Epithelial cell of umbilical artery (primary cell): ENCODE measurements around the gene CHRNB1. TPM values are rescaled to one million over a fixed set of nuclear protein-coding genes. Genes with fewer than 3 reads are reported as not detected.

Source experiments
- total RNA-seq: library from RNA; depleted of rRNA; stranded (reverse); fragments of >200 nt; gene quantifications from 2 replicates; pipeline ENCODE4 v1.2.3, GENCODE V29; 2014

Gene CHRNB1, protein sequence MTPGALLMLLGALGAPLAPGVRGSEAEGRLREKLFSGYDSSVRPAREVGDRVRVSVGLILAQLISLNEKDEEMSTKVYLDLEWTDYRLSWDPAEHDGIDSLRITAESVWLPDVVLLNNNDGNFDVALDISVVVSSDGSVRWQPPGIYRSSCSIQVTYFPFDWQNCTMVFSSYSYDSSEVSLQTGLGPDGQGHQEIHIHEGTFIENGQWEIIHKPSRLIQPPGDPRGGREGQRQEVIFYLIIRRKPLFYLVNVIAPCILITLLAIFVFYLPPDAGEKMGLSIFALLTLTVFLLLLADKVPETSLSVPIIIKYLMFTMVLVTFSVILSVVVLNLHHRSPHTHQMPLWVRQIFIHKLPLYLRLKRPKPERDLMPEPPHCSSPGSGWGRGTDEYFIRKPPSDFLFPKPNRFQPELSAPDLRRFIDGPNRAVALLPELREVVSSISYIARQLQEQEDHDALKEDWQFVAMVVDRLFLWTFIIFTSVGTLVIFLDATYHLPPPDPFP
- total RNA-seq = 4.5 and 6.5 TPM in 2 replicates

GRCh38 chr17:7444682-7445618 is at the start of gene CHRNB1:
TSS of gene CHRNB1 (plus strand) at chr17:7445061. CDS start at chr17:7445128, 67 bp downstream.

DNA sequence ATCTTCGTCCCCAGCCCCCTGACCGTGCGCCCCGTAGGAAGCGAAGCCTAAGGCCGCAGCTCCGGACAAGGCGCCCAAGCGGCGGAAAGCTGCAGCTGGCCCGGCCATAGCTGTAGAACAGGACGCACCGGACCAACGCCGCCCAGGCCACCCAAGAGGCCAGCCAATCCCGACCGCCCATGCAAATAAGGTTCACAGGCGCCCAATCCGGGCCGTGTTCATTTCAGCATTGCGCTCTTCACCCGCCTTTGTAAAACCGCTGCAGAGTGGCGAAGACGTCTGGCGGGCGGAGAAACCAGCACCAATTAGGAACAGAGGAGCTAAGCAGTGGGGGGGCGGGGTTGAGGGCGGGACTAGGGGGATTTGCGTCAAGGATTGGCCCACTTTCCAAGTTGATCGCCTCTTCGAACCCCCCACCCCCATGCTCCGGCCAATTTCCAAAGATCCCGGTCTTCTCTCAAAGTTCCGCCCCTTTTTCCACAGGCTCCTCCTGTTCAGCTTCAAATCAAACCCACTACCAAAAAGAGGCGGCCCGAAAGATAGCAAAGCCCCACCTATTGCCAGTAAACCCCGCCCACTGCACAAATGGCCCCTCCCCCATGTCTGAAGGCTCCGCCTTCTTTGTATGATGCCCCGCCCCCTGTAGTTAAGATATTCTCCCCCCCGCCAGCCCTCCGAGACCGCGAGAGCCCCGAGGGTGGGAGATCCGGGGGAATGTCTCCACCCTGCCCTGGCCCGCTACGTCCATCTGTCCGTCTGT is 40.7 kb upstream of the CHRNB1 start, which contains the start of gene TMEM256:
TSS of gene TMEM256 (minus strand) at position 121 of the 760 bp plus-strand sequence. CDS start at position 108, 13 bp downstream.

GRCh38 chr17:7407485-7408251 is 37.2 kb upstream of the CHRNB1 start, which contains the start of gene NLGN2:
TSS of gene NLGN2 (plus strand) at chr17:7407845. CDS start at chr17:7408256, 411 bp downstream.

GRCh38 chr17:7419819-7420610 is 24.8 kb upstream of the CHRNB1 start, which contains the start of gene SPEM1:
TSS of gene SPEM1 (plus strand) at chr17:7420324. CDS start at chr17:7420385, 61 bp downstream.

DNA sequence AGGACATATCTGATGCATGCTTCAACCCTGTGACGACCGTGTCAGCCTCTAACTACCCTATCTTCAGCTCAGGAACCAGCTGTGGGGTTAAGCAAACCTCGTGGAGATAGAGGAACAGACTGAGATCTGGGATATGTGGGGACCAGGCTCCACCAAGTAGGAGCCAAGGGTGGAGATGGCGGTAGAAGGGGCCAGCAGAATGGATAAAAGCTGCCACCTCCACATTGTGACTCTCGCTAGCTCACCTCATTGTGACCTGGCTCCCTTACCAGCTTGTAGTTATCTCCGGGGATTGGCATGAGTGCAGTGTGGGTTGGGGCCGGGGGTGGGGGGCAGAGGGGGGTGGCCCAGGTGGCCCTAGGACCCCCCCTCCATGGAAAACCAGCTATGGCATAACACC is 19.5 kb upstream of the CHRNB1 start, which contains the start of gene SPEM2:
TSS of gene SPEM2 (plus strand) at position 301 of the 400 bp plus-strand sequence. CDS start at position 374, 73 bp downstream.

GRCh38 chr17:7428557-7428956 is 16.3 kb upstream of the CHRNB1 start, which contains the start of gene SPEM3:
TSS of gene SPEM3 (plus strand) at chr17:7428857. CDS start at chr17:7428903, 46 bp downstream.

DNA sequence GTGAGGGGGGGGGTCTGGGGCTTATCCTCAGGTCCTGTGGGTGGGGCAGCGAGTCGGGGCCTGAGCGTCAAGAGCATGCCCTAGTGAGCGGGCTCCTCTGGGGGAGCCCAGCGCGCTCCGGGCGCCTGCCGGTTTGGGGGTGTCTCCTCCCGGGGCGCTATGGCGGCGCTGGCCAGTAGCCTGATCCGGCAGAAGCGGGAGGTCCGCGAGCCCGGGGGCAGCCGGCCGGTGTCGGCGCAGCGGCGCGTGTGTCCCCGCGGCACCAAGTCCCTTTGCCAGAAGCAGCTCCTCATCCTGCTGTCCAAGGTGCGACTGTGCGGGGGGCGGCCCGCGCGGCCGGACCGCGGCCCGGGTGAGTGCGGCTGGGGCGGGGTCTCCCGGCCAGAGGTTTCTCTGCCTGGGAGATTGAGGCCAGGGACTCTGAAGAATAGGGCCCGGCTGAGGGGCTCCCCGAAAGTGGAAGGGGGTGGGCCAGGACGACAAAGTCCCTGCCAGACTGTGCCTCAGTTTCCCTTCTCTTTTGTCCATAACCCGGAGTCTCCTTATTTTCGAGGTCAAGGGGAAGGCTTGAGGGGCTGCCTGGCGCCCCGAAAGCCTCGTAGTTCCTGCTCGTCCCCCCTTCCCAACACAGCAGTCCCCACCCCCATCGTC is 5.3 kb upstream of the CHRNB1 start, which contains the start of gene FGF11:
TSS of gene FGF11 (plus strand) at position 51 of the 651 bp plus-strand sequence. CDS start at position 160, 109 bp downstream.

DNA sequence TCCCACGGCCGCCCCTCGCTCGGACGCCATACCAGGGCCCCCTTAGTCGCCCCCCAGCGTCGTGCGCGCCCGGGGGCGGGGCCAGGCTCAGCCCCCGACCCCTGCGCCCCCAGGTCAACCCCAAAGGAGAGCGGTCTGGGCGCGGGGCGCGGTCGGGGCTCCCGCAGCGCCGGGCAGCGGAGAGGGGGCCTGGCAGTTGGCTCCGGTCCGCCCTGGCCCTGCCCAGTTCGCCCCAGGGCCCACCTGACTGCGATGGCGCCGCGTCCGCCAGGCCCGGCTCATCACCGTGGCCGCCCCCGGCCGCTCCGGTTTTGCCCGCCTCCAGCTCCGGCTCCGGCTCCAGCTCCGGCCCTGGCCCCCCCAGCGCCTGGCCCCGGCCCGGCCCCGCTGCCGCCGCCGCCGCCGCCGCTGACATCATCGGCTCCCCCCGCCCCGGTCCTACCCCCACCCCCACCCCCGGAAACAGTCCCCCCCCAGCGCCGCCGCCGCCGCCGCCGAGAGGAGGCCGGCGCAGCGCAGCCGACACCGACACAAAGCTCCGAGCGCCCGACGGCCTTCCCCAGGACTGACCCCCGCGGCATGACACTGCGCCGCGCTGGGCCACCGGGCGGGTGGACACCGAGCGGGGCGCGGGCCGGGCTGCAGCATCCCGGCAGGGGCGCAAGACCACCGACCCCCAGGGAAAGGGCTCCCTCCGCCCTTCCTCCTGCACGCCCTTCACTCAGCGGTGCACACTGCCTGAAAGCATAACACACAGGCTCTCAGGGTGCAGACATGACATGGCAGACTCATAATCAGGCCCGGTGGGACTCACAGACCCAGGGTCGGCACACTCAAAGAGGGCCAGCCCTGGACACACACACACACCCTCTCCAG is 34.6 kb downstream of the CHRNB1 start, which contains the start of gene ZBTB4:
TSS of gene ZBTB4 (minus strand) at position 419 of the 876 bp plus-strand sequence. CDS start 12,830 bp downstream, outside the sequence.

GRCh38 chr17:7481275-7481674 is 36.4 kb downstream of the CHRNB1 start, which contains the start of gene SLC35G6:
TSS of gene SLC35G6 (plus strand) at chr17:7481446. CDS start at chr17:7481517, 71 bp downstream.

DNA sequence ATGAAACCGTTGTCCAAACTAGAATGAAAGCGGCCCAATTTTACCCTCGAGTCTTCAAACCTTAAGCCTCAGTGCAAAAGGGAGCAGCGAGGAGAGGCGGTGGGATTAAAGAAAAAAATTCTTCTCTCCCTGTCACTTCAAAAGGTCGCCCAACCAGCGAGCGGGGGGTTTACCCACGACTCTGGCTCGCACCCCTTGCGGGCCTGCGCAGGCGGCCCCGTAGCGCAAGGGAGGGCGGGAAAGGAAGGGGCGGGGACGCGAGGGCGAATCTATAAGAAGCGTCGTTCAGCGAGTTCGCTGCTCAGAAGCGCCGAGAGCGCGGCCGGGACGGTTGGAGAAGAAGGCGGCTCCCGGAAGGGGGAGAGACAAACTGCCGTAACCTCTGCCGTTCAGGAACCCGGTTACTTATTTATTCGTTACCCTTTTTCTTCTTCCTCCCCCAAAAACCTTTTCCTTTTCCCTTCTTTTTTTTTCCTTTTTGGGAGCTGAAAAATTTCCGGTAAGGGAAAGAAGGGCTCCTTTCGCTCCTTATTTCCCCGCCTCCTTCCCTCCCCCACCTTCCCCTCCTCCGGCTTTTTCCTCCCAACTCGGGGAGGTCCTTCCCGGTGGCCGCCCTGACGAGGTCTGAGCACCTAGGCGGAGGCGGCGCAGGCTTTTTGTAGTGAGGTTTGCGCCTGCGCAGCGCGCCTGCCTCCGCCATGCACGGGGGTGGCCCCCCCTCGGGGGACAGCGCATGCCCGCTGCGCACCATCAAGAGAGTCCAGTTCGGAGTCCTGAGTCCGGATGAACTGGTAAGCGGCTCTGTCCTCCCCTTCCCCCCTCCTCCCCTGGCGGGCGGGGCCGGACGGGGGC is 39.4 kb downstream of the CHRNB1 start, which contains the start of gene POLR2A:
TSS of gene POLR2A (plus strand) at position 300 of the 852 bp plus-strand sequence.

Other genes with a start within 250 kb of the CHRNB1 start
- 7.8 and 10.4 TPM in 2 replicates for gene DLG4, start 225.2 kb upstream of the CHRNB1 start, total RNA-seq
- gene ACADVL, start 225.1 kb upstream of the CHRNB1 start, total RNA-seq = 164 and 179 TPM in 2 replicates
- gene DVL2, start 210.5 kb upstream of the CHRNB1 start, total RNA-seq = 36.1 and 40.6 TPM in 2 replicates
- gene PHF23, start 205.6 kb upstream of the CHRNB1 start, total RNA-seq = 39.7 and 43.9 TPM in 2 replicates
- 52.1 and 157 TPM in 2 replicates for gene GABARAP, start 202.6 kb upstream of the CHRNB1 start, total RNA-seq
- 14.1 and 19.5 TPM in 2 replicates for gene CTDNEP1, start 193.3 kb upstream of the CHRNB1 start, total RNA-seq
- gene ELP5, start 192.8 kb upstream of the CHRNB1 start, total RNA-seq = 48.8 and 52.3 TPM in 2 replicates
- 12.9 and 15.6 TPM in 2 replicates for gene CLDN7, start 182.6 kb upstream of the CHRNB1 start, total RNA-seq
- under 0.01 and 0.30 TPM in 2 replicates for gene SLC2A4, start 163.3 kb upstream of the CHRNB1 start, total RNA-seq
- gene YBX2, start 150.4 kb upstream of the CHRNB1 start, total RNA-seq = 0.15 TPM in 1 of 2 replicates, not detected in the other
- 761 and 967 TPM in 2 replicates for gene EIF5A, start 137.4 kb upstream of the CHRNB1 start, total RNA-seq
- 34.8 and 60.0 TPM in 2 replicates for gene GPS2, start 129.7 kb upstream of the CHRNB1 start, total RNA-seq
- 12.0 and 17.9 TPM in 2 replicates for gene NEURL4, start 115.7 kb upstream of the CHRNB1 start, total RNA-seq
- gene ACAP1, start 108.5 kb upstream of the CHRNB1 start, total RNA-seq = not detected in 2 replicates
- gene KCTD11, start 92.9 kb upstream of the CHRNB1 start, total RNA-seq = 1.9 and 2.9 TPM in 2 replicates
- not detected in 2 replicates for gene TMEM95, start 89.9 kb upstream of the CHRNB1 start, total RNA-seq
- gene TNK1, start 64.0 kb upstream of the CHRNB1 start, total RNA-seq = 0.91 TPM in 1 of 2 replicates, not detected in the other
- gene PLSCR3, start 50.5 kb upstream of the CHRNB1 start, total RNA-seq = 8.4 and 15.3 TPM in 2 replicates
- gene TMEM256, start 41.0 kb upstream of the CHRNB1 start, total RNA-seq = 71.3 and 188 TPM in 2 replicates
- 2.1 and 2.6 TPM in 2 replicates for gene NLGN2, start 37.2 kb upstream of the CHRNB1 start, total RNA-seq
- gene SPEM1, start 24.7 kb upstream of the CHRNB1 start, total RNA-seq = not detected in 2 replicates
- not detected in 2 replicates for gene SPEM2, start 19.4 kb upstream of the CHRNB1 start, total RNA-seq
- gene SPEM3, start 16.2 kb upstream of the CHRNB1 start, total RNA-seq = not detected in 2 replicates
- 5.6 and 7.5 TPM in 2 replicates for gene TMEM102, start 9.6 kb upstream of the CHRNB1 start, total RNA-seq
- 0.15 and 0.32 TPM in 2 replicates for gene FGF11, start 5.5 kb upstream of the CHRNB1 start, total RNA-seq
- 6.7 and 7.1 TPM in 2 replicates for gene ZBTB4, start 34.6 kb downstream of the CHRNB1 start, total RNA-seq
- not detected in 2 replicates for gene SLC35G6, start 36.4 kb downstream of the CHRNB1 start, total RNA-seq
- 54.1 and 66.9 TPM in 2 replicates for gene POLR2A, start 39.3 kb downstream of the CHRNB1 start, total RNA-seq
- gene TNFSF12, start 104.0 kb downstream of the CHRNB1 start, total RNA-seq = 3.6 and 6.5 TPM in 2 replicates
- gene TNFSF13, start 113.7 kb downstream of the CHRNB1 start, total RNA-seq = 0.46 and 1.6 TPM in 2 replicates
- 92.9 and 115 TPM in 2 replicates for gene SENP3, start 116.9 kb downstream of the CHRNB1 start, total RNA-seq
- gene CD68, start 134.6 kb downstream of the CHRNB1 start, total RNA-seq = 1.1 and 1.3 TPM in 2 replicates
- gene MPDU1, start 138.8 kb downstream of the CHRNB1 start, total RNA-seq = 117 and 125 TPM in 2 replicates
- gene SOX15, start 145.0 kb downstream of the CHRNB1 start, total RNA-seq = not detected in 2 replicates
- 39.2 and 47.7 TPM in 2 replicates for gene FXR2, start 169.8 kb downstream of the CHRNB1 start, total RNA-seq
- gene SAT2, start 182.8 kb downstream of the CHRNB1 start, total RNA-seq = 24.0 and 24.3 TPM in 2 replicates
- not detected in 2 replicates for gene SHBG, start 185.1 kb downstream of the CHRNB1 start, total RNA-seq
- gene ATP1B2, start 205.9 kb downstream of the CHRNB1 start, total RNA-seq = not detected in 2 replicates
- 40.6 and 70.1 TPM in 2 replicates for gene TP53, start 242.4 kb downstream of the CHRNB1 start, total RNA-seq
- gene WRAP53, start 243.4 kb downstream of the CHRNB1 start, total RNA-seq = 10.1 and 10.6 TPM in 2 replicates